Measurements from ENCODE around the gene LRRC61. TPM values are rescaled to one million over a fixed set of nuclear protein-coding genes. Genes with fewer than 3 reads are reported as not detected.

Gene LRRC61
- total RNA-seq, 6 experiments from 2014 or later: not detected

DNA sequence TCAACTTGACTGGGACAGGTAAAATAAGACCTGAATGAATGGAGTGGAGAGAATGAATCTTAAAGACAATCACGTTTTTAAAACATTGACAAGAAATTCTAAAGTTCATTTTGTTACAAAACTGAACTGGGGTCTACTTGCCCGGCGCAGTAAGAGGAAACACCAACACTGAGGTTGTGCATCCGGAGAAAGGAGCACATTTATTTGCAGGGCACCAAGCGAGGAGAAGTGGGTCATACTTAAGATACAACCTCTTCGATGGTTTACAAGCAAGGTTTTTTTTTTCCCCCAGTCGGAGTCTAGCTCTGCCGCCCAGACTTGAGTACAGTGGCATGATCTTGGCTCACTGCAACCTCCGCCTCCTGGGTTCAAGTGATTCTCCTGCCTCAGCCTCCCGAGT is 42.0 kb downstream of the LRRC61 start:
- no peak for DNase-seq
- Mint-ChIP-seq H3K27me3 (ENCODE audit: insufficient read depth) (peaks cover 3% of the 10 kb centered on the region; the same call in 1 of the 2 replicates), H3K27ac (no peak overlapping the region), H3K36me3 (ENCODE audit: low read depth) (no peaks in the 10 kb centered on the region), H3K9me3 (no peaks in the 10 kb centered on the region), H3K4me1 (ENCODE audit: low read depth) (peaks cover 7% of the 10 kb centered on the region), H3K4me3 (no peak overlapping the region)
- TF ChIP-seq, protein P1, sequence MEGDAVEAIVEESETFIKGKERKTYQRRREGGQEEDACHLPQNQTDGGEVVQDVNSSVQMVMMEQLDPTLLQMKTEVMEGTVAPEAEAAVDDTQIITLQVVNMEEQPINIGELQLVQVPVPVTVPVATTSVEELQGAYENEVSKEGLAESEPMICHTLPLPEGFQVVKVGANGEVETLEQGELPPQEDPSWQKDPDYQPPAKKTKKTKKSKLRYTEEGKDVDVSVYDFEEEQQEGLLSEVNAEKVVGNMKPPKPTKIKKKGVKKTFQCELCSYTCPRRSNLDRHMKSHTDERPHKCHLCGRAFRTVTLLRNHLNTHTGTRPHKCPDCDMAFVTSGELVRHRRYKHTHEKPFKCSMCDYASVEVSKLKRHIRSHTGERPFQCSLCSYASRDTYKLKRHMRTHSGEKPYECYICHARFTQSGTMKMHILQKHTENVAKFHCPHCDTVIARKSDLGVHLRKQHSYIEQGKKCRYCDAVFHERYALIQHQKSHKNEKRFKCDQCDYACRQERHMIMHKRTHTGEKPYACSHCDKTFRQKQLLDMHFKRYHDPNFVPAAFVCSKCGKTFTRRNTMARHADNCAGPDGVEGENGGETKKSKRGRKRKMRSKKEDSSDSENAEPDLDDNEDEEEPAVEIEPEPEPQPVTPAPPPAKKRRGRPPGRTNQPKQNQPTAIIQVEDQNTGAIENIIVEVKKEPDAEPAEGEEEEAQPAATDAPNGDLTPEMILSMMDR (IDR thresholded peaks at IDR 0.05): no peak

- peaks cover 14% of the 10 kb centered on the region for H3K4me1 Mint-ChIP-seq (ENCODE audit: low read depth)
- no peak overlapping the region for H3K27ac Mint-ChIP-seq
- H3K4me3 Mint-ChIP-seq: no peak overlapping the region
These were observed 42.7 kb downstream of the LRRC61 start for GRCh38 chr7:150365673-150366398.

GRCh38 chr7:150367677-150368095 is 44.5 kb downstream of the LRRC61 start:
- H3K4me1 Mint-ChIP-seq (ENCODE audit: low read depth): peaks cover 16% of the 10 kb centered on the region
- DNase-seq: no peak
- H3K4me3 Mint-ChIP-seq: peak overlapping the region; percentile 68
- TF ChIP-seq, protein P1 (IDR thresholded peaks at IDR 0.05): no peak
- H3K36me3 Mint-ChIP-seq (ENCODE audit: low read depth): peaks cover 5% of the 10 kb centered on the region
- H3K27ac Mint-ChIP-seq: peak overlapping the region; percentile 62; the same call in 1 of the 2 replicates
- H3K9me3 Mint-ChIP-seq: no peaks in the 10 kb centered on the region
- H3K27me3 Mint-ChIP-seq (ENCODE audit: insufficient read depth): peaks cover 4% of the 10 kb centered on the region

More at GRCh38 chr7:150365673-150366398, 42.7 kb downstream of the LRRC61 start:
- TF ChIP-seq, protein P1 (IDR thresholded peaks at IDR 0.05): no peak
- Mint-ChIP-seq H3K36me3 (ENCODE audit: low read depth) (peaks cover 3% of the 10 kb centered on the region), H3K9me3 (no peaks in the 10 kb centered on the region), H3K27me3 (ENCODE audit: insufficient read depth) (peaks cover 3% of the 10 kb centered on the region; the same call in 1 of the 2 replicates)
- no peak for DNase-seq

DNA sequence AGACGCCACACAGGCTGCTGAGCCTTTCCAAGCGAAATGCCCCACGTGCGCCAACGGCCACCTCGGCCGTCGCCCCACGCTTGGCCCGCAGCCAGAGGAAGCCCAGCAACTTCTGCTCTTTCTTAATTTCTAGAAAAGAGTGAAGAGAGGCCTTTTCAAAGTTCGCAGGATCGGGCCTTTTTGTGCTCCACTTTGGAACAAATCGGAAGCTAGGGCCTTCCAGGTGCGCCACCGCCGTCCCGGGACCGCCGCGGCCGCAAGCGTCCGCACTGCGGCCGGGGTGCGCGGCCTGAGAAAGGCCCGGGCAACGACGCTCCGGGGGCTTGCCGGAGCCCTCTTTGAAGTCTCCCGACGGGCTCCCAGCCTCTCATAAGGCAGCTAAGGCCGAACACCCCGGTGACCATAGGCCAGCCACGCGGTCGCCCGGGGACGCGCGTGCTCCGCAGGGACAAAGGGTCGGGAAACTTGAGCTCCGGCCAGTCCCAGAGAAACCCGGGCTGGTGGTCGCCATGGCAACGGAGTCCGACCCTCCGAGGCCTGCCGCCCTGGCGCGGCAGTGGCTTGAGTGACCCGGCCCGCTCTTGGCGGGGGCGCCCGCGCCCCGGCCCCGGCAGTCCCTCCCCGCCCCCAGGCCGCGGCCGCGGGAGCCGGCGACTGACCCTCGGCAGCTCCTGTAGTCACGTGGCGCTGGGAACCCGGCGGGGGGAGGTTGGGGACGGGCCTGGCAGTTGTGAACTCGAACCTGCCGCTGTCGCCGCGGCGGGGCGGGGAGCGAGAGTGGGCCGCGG is 45.1 kb downstream of the LRRC61 start, which contains the start of gene REPIN1:
TSS of gene REPIN1 (plus strand) at position 727 of the 788 bp plus-strand sequence. CDS start 890 bp downstream, outside the sequence.
- peaks cover 16% of the 10 kb centered on the region for H3K4me1 Mint-ChIP-seq (ENCODE audit: low read depth)
- DNase-seq: peak; percentile 58
- H3K27me3 Mint-ChIP-seq (ENCODE audit: insufficient read depth): peaks cover 6% of the 10 kb centered on the region
- H3K4me3 Mint-ChIP-seq: peak within 1 kb of the TSS; percentile 96
- H3K27ac Mint-ChIP-seq: peak within 1 kb of the TSS; percentile 98
- H3K9me3 Mint-ChIP-seq: no peaks in the 10 kb centered on the region
- TF ChIP-seq, protein P1 (IDR thresholded peaks at IDR 0.05): no peak
- H3K36me3 Mint-ChIP-seq (ENCODE audit: low read depth): peaks cover 5% of the 10 kb centered on the region

DNA sequence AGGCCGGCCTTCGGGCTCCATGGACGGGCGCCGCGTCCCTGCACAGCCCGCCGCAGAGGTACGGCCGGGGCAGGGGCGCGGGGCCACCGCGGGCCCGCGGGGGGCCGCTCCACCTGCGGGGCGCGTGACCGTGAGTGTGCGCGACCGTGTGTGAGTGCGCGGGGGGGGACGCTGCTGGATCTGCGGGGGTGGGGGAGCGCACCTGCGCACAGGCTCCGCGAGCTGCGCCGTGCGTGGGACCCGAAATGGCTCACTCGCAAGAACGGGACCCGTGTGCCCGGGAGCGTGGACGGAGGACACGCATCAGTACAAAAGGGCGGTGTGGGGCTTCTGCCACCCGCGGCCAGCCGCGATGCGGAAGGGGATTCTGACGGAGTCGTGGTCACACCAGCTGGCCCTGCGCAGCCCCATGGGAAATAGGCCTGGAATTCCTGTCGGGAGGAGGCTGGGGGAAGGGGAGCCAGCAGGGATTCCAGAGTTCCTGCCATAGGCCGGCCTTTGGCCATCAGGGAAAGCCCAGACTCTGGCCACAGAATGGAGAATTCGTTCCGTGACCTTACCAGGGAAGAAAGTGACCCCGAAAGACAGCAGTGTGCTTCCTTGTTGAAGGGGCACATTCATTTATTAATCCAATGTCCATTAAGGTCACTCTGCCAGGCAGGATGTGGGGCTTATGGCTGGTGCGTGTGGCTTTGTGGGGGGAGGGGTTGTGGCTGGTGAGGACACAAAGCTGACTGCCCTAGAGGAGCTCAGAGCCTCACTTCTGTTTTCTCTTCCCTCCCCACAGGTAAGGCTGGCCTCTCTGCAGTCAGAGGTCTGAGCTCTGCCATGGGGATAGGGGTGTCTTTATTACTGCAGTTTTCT is 46.0 kb downstream of the LRRC61 start:
- peak overlapping the region; percentile 96 for H3K4me3 Mint-ChIP-seq
- H3K27me3 Mint-ChIP-seq (ENCODE audit: insufficient read depth): peaks cover 6% of the 10 kb centered on the region
- peaks cover 5% of the 10 kb centered on the region for H3K36me3 Mint-ChIP-seq (ENCODE audit: low read depth)
- H3K9me3 Mint-ChIP-seq: no peaks in the 10 kb centered on the region
- DNase-seq: peak; percentile 41
- peak overlapping the region; percentile 98 for H3K27ac Mint-ChIP-seq
- TF ChIP-seq, protein P1 (IDR thresholded peaks at IDR 0.05): no peak
- H3K4me1 Mint-ChIP-seq (ENCODE audit: low read depth): peaks cover 16% of the 10 kb centered on the region
